Naive B cell (primary cell): Measurements from ENCODE around the gene RGS9. TPM values are rescaled to one million over a fixed set of nuclear protein-coding genes. Genes with fewer than 3 reads are reported as not detected.

Source experiments
- ATAC-seq, 2 donors: fragments of 150-1000 bp; cut with Tn5 transposase; 2 replicates each; pipeline ENCODE4 v1.10.0; 2021; ENCODE audit warnings: low read depth in 2 of 2, mild to moderate bottlenecking in 2 of 2, moderate library complexity in 2 of 2
- DNase-seq: peaks from one replicate; pipeline ENCODE4 v3.0.0; 2022
- H3K27ac Mint-ChIP-seq, 6 donors: one replicate each; pipeline ENCODE4 v1.8.0; 2020 to 2022; ENCODE audit warnings: mild to moderate bottlenecking in 6 of 6, mixed read lengths in 6 of 6, moderate library complexity in 5 of 6, inconsistent platforms in 2 of 6
- H3K27me3 Mint-ChIP-seq, 3 donors: one replicate each; pipeline ENCODE4 v1.8.0; 2021 to 2022; ENCODE audit warnings: mixed read lengths in 3 of 3, mild to moderate bottlenecking in 1 of 3
- H3K36me3 Mint-ChIP-seq, 2 donors: one replicate each; pipeline ENCODE4 v1.8.0; 2020 to 2022; ENCODE audit warnings: mixed read lengths in 2 of 2, inconsistent platforms in 1 of 2, mild to moderate bottlenecking in 1 of 2
- H3K4me1 Mint-ChIP-seq, 3 donors: one replicate each; pipeline ENCODE4 v1.8.0; 2020 to 2022; ENCODE audit warnings: mixed read lengths in 3 of 3, inconsistent platforms in 1 of 3, mild to moderate bottlenecking in 1 of 3, moderate library complexity in 1 of 3
- H3K4me3 Mint-ChIP-seq, 8 donors: one replicate each; pipeline ENCODE4 v1.8.0; 2020 to 2022; ENCODE audit warnings: mild to moderate bottlenecking in 8 of 8, mixed read lengths in 8 of 8, moderate library complexity in 8 of 8, inconsistent platforms in 2 of 8
- H3K9me3 Mint-ChIP-seq, 7 donors: one replicate each; pipeline ENCODE4 v1.8.0; 2020 to 2022; ENCODE audit warnings: mixed read lengths in 7 of 7, mild to moderate bottlenecking in 5 of 7, inconsistent platforms in 2 of 7, moderate library complexity in 1 of 7
- polyA plus RNA-seq, 6 donors: library from polyadenylated mRNA; unstranded; fragments of 300-500 nt; fragmentation: Illumina TruSeq; gene quantifications; one replicate each; pipeline ENCODE4 v1.2.3, GENCODE V29; 2021; ENCODE audit warnings: low read depth in 6 of 6

RGS9 gene
- polyA plus RNA-seq, 6 donors from 2014 or later, result 1.2 TPM; not detected in 5

DNA sequence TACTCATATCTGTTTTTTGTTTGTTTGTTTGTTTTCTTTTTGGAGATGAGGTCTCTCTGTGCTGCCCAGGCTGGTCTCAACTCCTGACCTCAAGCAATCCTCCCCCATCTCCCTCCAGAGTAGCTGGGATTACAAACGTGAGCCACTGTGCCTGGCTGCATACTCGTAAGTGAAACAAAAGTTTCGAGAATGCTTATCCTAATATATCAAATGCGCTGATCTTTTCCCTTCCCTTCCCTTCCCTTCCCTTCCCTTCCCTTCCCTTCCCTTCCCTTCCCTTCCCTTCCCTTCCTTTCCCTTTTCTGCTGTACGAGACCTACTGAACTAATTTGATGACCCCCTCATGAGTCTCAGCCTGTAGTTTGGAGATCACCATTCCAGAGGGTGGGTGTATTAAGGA lies 122.1 kb downstream of the RGS9 start:
- DNase-seq (no peak), ATAC-seq (no peak)
- Mint-ChIP-seq H3K27ac (no peak overlapping the region), H3K9me3 (peaks cover 7 to 29% (median 12%) of the 10 kb centered on the region in 7 donors), H3K4me1 (no peaks in the 10 kb centered on the region), H3K27me3 (peaks cover 13 to 53% (median 46%) of the 10 kb centered on the region in 3 donors), H3K36me3 (peaks cover 0 to 7% of the 10 kb centered on the region in 2 donors), H3K4me3 (no peak overlapping the region)

DNA sequence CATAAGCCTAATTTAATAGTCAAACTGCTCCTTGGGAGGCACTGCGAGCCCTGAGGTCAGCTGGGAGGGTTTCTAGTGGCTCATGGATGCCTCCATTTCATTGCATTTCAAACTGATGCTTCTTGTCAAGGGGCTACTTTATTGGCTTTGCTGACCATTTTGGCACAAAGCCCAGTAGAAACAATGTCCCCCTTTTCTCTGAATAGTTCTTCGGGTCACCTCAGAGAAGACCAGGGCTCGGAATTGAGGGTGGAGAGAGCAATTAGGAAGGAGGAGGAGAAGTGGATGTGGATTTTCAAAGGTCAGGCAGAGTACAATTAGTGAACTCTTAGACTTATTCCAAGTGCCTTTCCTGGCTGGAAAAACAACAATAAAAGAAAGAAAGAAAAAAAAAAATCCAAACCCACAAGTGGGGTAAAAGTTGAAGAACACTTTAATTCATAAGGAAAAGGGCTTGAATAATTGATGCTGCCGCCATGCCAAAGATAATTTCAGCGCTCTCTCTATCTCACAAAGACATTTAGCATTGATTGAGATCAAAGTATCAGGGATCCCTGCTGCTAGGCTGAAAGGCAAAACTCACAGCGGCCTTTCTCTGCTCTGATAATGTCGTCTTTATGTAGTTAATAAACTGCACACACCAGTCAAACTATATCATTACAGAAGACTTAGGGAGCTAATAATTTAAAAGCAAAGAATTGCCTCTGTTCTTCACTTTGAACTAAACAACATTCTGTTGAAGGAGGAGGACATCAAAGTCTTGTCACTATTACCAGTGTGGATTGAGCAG lies 122.7 kb downstream of the RGS9 start:
- no peak for ATAC-seq
- Mint-ChIP-seq H3K27me3 (peaks cover 13 to 53% (median 46%) of the 10 kb centered on the region in 3 donors), H3K27ac (no peak overlapping the region), H3K9me3 (peaks cover 7 to 23% (median 12%) of the 10 kb centered on the region in 7 donors), H3K4me3 (no peak overlapping the region), H3K36me3 (peaks cover 0 to 7% of the 10 kb centered on the region in 2 donors), H3K4me1 (no peaks in the 10 kb centered on the region)
- DNase-seq, result no peak

DNA sequence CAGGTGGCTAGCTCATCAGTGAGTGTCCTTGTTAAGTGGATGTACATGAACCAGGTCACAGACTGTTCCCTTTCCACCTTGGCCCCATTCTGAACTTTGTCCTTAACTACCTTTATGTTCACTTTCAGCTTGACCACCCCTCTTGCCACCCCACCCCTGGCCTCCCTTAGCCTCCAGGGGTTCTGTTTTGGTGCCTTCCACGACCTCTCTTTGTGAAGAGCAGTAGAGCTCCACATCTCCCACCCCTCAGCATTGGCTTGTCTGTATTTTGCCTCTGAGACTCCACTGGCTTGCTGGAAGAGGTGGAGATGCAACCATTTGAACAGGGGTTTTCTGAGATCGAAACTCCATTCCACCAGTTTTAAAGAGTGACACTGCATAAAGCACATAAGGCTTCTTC lies 123.5 kb downstream of the RGS9 start:
- DNase-seq (no peak), ATAC-seq (no peak)
- no peak overlapping the region for H3K27ac Mint-ChIP-seq
- H3K4me1 Mint-ChIP-seq, result no peaks in the 10 kb centered on the region
- peaks cover 9 to 19% (median 14%) of the 10 kb centered on the region in 7 donors for H3K9me3 Mint-ChIP-seq
- H3K36me3 Mint-ChIP-seq, result peaks cover 0 to 7% of the 10 kb centered on the region in 2 donors
- no peak overlapping the region for H3K4me3 Mint-ChIP-seq
- peaks cover 13 to 59% (median 50%) of the 10 kb centered on the region in 3 donors for H3K27me3 Mint-ChIP-seq

DNA sequence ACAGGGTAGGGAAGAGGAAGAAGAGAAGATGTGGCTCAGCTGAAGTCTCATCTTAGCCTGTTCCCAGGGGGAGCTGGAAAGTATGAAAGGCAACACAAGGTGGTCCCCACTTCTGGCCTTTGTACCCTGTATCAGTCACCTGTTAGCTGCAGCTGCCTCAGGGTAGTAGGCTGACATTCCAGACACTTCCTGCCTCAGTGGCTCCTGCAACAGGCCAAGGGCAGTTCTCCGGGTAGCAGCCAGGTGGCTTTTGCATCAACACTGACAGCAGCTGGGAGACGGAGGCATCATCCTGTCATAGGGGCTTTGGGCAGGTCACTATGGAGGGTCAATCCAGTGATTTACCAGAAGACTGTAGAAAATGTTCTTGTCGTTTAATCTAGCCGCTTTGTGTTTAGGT lies 124.0 kb downstream of the RGS9 start:
- H3K27ac Mint-ChIP-seq, result no peak overlapping the region
- ATAC-seq, result no peak

DNA sequence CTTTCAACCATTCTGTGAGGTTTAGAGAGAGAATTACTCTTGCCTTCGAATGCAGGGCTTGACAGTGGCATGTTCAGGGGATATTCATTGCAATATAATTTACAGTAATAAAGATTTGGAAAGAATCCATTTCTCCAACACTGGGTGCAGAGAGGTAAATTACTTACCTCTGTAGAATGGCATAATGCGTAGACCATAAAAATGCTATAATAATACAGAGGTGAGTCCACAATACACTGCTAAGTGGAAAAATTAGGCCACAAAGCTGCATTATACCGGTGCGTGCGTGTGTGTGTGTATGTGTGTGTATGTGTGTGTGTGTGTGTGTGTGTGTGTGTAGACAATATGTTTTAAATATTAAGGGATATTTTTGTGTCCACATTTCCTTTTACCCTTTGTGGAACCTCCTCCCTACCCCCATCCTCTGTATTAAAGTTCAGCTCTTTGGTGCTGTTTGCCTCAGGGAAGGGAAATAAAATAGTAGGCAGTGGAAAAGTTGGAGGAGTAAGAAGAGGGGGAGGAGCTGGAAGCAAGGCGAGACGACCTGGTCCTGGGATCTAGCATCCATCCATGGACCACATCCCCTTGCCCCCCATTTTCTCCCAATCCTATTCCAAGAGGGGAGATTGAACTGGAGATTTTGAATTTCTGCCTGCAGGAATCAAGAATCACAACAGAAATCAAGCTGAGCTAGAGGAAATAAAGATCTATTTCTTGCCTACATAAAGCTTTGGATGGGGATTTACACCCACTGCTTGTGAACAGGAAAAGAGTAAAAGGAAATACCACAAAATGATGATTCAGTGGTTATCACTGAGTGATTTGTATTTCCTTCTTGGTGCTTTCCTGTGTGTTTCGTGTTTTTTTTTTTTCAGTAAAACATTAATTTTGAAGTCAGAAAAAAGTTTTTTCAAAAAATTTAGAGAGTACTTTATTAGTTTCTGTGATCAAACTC lies 124.8 kb downstream of the RGS9 start:
- H3K27me3 Mint-ChIP-seq, result peaks cover 12 to 63% (median 48%) of the 10 kb centered on the region in 3 donors
- peaks cover 7 to 19% (median 12%) of the 10 kb centered on the region in 7 donors for H3K9me3 Mint-ChIP-seq
- H3K4me1 Mint-ChIP-seq, result no peaks in the 10 kb centered on the region
- no peaks in the 10 kb centered on the region for H3K36me3 Mint-ChIP-seq
- no peak for ATAC-seq
- no peak overlapping the region for H3K27ac Mint-ChIP-seq
- DNase-seq, result no peak
- no peak overlapping the region for H3K4me3 Mint-ChIP-seq

More for the DNA sequence above, 124.0 kb downstream of the RGS9 start:
- no peak for DNase-seq
- H3K4me1 Mint-ChIP-seq, result no peaks in the 10 kb centered on the region
- H3K36me3 Mint-ChIP-seq, result peaks cover 0 to 5% of the 10 kb centered on the region in 2 donors
- H3K4me3 Mint-ChIP-seq, result no peak overlapping the region
- peaks cover 6 to 19% (median 13%) of the 10 kb centered on the region in 7 donors for H3K9me3 Mint-ChIP-seq
- H3K27me3 Mint-ChIP-seq, result peaks cover 11 to 62% (median 53%) of the 10 kb centered on the region in 3 donors

DNA sequence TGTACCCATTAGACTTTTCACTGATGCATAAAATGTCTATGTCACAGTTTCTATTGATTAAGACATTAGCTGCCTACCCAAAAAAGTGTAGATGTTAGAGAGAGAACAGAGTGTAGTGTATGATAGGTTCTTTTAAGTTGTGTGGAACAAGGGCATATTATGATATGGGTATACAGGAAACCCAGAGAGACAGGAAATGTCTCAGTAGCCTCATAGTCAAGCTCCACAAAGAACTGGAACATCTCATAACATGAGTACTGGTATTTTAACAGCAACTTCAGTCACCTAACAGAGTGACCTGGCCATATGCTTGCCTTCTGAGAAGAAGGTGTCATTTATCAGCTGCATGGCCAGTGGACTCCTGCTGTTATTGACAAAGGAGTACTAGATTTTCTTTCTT lies 128.1 kb downstream of the RGS9 start:
- Mint-ChIP-seq H3K4me1 (no peaks in the 10 kb centered on the region), H3K27ac (no peak overlapping the region), H3K4me3 (no peak overlapping the region), H3K27me3 (peaks cover 22 to 67% (median 62%) of the 10 kb centered on the region in 3 donors), H3K36me3 (no peaks in the 10 kb centered on the region), H3K9me3 (peaks cover 7 to 31% (median 13%) of the 10 kb centered on the region in 7 donors)
- ATAC-seq (no peak), DNase-seq (no peak)

DNA sequence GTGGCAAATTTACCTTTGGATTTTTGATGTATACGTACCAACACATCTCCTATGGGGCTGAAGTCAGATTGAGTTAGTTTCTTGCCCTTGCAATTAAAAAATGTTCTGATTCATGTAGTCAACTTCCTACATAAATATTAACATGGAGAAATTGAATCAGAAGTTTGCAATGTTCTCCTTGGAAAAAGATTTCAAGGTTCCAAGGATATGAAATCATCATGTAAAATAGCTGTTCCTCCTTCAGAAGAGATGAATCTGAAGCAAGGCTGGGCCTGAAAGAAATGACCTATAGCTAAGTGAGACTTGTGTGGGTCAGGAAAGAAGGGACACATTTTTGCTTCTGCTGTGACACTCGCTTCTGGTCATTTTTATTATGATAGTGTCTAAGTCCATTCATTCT lies 131.7 kb downstream of the RGS9 start:
- Mint-ChIP-seq H3K4me3 (no peak overlapping the region), H3K36me3 (no peaks in the 10 kb centered on the region), H3K9me3 (peaks cover 7 to 31% (median 13%) of the 10 kb centered on the region in 7 donors), H3K4me1 (no peaks in the 10 kb centered on the region), H3K27me3 (peaks cover 28 to 63% (median 43%) of the 10 kb centered on the region in 3 donors), H3K27ac (no peak overlapping the region)
- ATAC-seq (no peak), DNase-seq (no peak)

DNA sequence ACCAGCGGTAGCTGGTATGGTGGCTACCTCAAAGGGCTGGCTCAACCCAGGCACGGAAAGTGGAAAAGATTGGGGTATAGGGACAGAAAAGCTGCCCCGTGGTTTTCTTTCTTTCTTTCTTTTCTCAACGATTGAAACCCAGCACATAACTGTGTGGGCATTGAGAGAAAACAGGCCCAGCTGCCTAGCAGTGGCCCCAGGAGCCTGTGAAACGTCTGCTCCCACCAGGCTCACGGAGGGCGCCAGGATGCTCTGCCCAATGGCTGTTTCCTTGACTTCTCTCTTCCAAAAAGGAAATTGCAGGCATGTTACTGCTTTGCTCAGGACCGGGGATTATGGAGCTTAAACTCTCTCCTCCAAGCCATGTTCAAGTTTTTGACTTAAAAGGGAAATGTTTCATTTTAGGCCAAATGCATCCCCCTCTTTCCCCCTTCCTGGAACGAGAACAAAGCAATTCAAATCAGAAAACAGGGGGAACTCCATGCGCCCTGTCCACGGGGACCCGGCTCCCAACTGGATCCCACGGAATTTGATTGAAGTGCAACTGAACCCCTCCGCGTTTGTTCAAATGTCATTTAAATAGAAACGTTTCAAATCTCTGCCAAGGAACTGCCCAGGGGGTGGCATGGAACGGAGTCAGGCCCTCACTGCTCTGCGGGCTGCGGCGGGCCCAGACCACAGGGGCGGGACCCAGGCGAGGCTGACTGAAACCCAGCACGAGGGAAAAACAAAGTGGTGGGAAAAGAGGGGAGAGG lies 133.5 kb downstream of the RGS9 start:
- H3K27me3 Mint-ChIP-seq, result peaks cover 31 to 61% (median 44%) of the 10 kb centered on the region in 3 donors
- no peak overlapping the region for H3K27ac Mint-ChIP-seq
- H3K4me3 Mint-ChIP-seq, result no peak overlapping the region
- H3K9me3 Mint-ChIP-seq, result peaks cover 5 to 29% (median 10%) of the 10 kb centered on the region in 7 donors
- peaks cover 0 to 4% of the 10 kb centered on the region in 2 donors for H3K36me3 Mint-ChIP-seq
- H3K4me1 Mint-ChIP-seq, result no peaks in the 10 kb centered on the region
- DNase-seq, result no peak
- ATAC-seq, result no peak

DNA sequence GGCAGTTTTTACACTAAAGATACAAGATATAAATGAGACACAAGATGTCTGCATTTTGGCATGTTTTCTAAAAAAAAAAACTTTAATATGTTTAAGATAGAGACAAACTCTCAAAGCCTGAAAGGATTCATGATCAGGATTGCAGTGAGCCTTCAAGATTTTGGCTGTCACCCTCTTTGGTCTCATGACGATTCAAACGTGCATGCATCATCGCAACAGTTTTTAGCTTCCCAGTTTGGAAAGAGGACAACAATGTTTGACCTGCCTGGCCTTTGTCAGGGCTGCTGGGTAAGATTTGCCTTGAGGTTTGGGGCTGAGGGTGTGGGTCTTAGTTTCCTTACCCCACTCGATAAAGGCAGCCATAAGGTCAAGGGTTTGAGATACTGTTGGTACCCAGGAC lies 134.1 kb downstream of the RGS9 start:
- Mint-ChIP-seq H3K9me3 (peaks cover 0 to 23% (median 9%) of the 10 kb centered on the region in 7 donors), H3K27me3 (peaks cover 31 to 58% (median 41%) of the 10 kb centered on the region in 3 donors), H3K36me3 (peaks cover 0 to 4% of the 10 kb centered on the region in 2 donors), H3K27ac (no peak overlapping the region), H3K4me1 (no peaks in the 10 kb centered on the region), H3K4me3 (no peak overlapping the region)
- DNase-seq (no peak), ATAC-seq (no peak)

Other genes starting within 250 kb of the RGS9 start
- gene LRRC37A3, start 217.9 kb upstream of the RGS9 start, polyA plus RNA-seq, result 1 to 10 TPM in 3 of 6 donors, under 1 TPM in 2, not detected in 1; 0.67 to 2.4 (median 1.1) TPM
- 10 to 100 TPM; 45.6 to 53.9 (median 50.9) TPM for gene GNA13, start 80.6 kb upstream of the RGS9 start, polyA plus RNA-seq